Measurements from ENCODE around the gene ABCA9. TPM values are rescaled to one million over a fixed set of nuclear protein-coding genes. Genes with fewer than 3 reads are reported as not detected.

ABCA9 gene
- total and polyA plus RNA-seq, 9 of the 15 experiments (the other 6 are each of a cell fraction or from before 2014, with no cell fraction given): 0.04 TPM; not detected in 8

GRCh38 chr17:69047368-69048263, 13.1 kb downstream of the ABCA9 start (continued):
- no peak for TF ChIP-seq ARID4B (CRISPR knock-in tag; IDR thresholded peaks at IDR 0.05)
- TF ChIP-seq BRD4 (IDR thresholded peaks at IDR 0.05): peak; percentile 62; the same call in 1 of the 2 replicates
- no peak for TF ChIP-seq SAP30 (IDR thresholded peaks at IDR 0.05; ENCODE audit: borderline replicate concordance, insufficient read depth, low read depth, low read length, poor library complexity, severe bottlenecking)
- TF ChIP-seq GABPB1 (CRISPR knock-in tag; IDR thresholded peaks at IDR 0.05): no peak
- no peak for TF ChIP-seq ZNF143 (CRISPR knock-in tag; IDR thresholded peaks at IDR 0.05)
- TF ChIP-seq ZNF408 (CRISPR knock-in tag; IDR thresholded peaks at IDR 0.05; ENCODE audit: low read depth): no peak
- TF ChIP-seq ZNF639 (CRISPR knock-in tag; conservative IDR thresholded peaks at IDR 0.05 in 1 of 2, IDR thresholded peaks at IDR 0.05 in 1 of 2): peak in 1 of 2 experiments; percentile 87; a peak in 2 of 4 replicates
- no peak for TF ChIP-seq RBM22 (IDR thresholded peaks at IDR 0.05; ENCODE audit: low read depth, low read length, poor library complexity, severe bottlenecking)
- TF ChIP-seq GATAD2B (IDR thresholded peaks at IDR 0.05; ENCODE audit: borderline replicate concordance): peak; percentile 89; the same call in 1 of the 2 replicates
- TF ChIP-seq TEAD1 (CRISPR knock-in tag; IDR thresholded peaks at IDR 0.05): peak; percentile 87 to 95; a peak in 3 of 4 replicates
- TF ChIP-seq HES1 (IDR thresholded peaks at IDR 0.05; ENCODE audit: low read depth): peak; percentile 60
- TF ChIP-seq TOE1 (IDR thresholded peaks at IDR 0.05; ENCODE audit: borderline replicate concordance): peak; percentile 84
- no peak for TF ChIP-seq TOE1 (CRISPR knock-in tag; IDR thresholded peaks at IDR 0.05; ENCODE audit: borderline replicate concordance, low read depth)
- TF ChIP-seq ZNF436 (CRISPR knock-in tag; IDR thresholded peaks at IDR 0.05): no peak
- TF ChIP-seq KDM2B (CRISPR knock-in tag; IDR thresholded peaks at IDR 0.05): no peak
- TF ChIP-seq NFIX (CRISPR knock-in tag; IDR thresholded peaks at IDR 0.05; ENCODE audit: low read depth): 0 out of 2 replicates have a peak, but pooled peaks have one; percentile 3
- TF ChIP-seq ZNF239 (CRISPR knock-in tag; IDR thresholded peaks at IDR 0.05): peak; percentile 46
- TF ChIP-seq ZNF24 (IDR thresholded peaks at IDR 0.05): peak; percentile 64
- TF ChIP-seq PKNOX1 (IDR thresholded peaks at IDR 0.05): peak; percentile 96
- no peak for TF ChIP-seq PHB (CRISPR knock-in tag; IDR thresholded peaks at IDR 0.05)
